IMR-90 (cell line): ENCODE data around the gene LZIC. TPM values are rescaled to one million over a fixed set of nuclear protein-coding genes. Genes with fewer than 3 reads are reported as not detected.

Experiments used
- ATAC-seq: fragments of 200-7000 bp; cut with Tn5 transposase; 2 replicates; pipeline ENCODE4 v1.9.1; 2020; ENCODE audit warnings: low read depth, mild to moderate bottlenecking, moderate library complexity
- BruUV-seq: library from RNA; stranded (reverse); fragments of 400-500 nt; replicated peaks from 2 replicates; lab custom pipeline; 2021; lab: Mats Ljungman, UMichigan
- CTCF ChIA-PET: fragments of 300-600 bp; formaldehyde crosslinking; extraction: SDS; loops from one replicate; lab custom pipeline; 2021; ENCODE audit warnings: antibody characterized with exemption; lab: Yijun Ruan, JAX
- POLR2A ChIA-PET: fragments of 300-600 bp; sonication (Branson Sonifier 250); formaldehyde crosslinking; loops from one replicate; lab custom pipeline; 2022; ENCODE audit warnings: antibody characterized with exemption; ENCODE audit not compliant: unreplicated experiment; lab: Charles Lee
- DNase-seq: peaks from one replicate; pipeline ENCODE4 v3.0.0; 2013
- H2AFZ ChIP-seq: replicated peaks from 2 replicates; pipeline ENCODE3; 2013; ENCODE audit warnings: low read length, mild to moderate bottlenecking; ENCODE audit not compliant: poor library complexity
- H2AK5ac ChIP-seq: 2 replicates; pipeline ENCODE4 v1.6.1; 2013; ENCODE audit warnings: low read depth, low read length, inconsistent platforms
- H2AK9ac ChIP-seq: replicated peaks from 2 replicates; pipeline ENCODE3; 2013; ENCODE audit warnings: mild to moderate bottlenecking, low read depth, low read length, moderate library complexity; ENCODE audit not compliant: poor library complexity
- H2BK120ac ChIP-seq: 2 replicates; pipeline ENCODE4 v1.6.1; 2013; ENCODE audit warnings: low read depth, low read length, inconsistent platforms
- H2BK15ac ChIP-seq: 3 replicates; pipeline ENCODE4 v1.6.1; 2013; ENCODE audit warnings: low read depth, low read length, inconsistent platforms
- H2BK20ac ChIP-seq: 2 replicates; pipeline ENCODE4 v1.6.1; 2013; ENCODE audit warnings: low read depth, mild to moderate bottlenecking, inconsistent platforms, low read length, moderate library complexity
- H2BK5ac ChIP-seq: 2 replicates; pipeline ENCODE4 v1.6.1; 2013; ENCODE audit warnings: mild to moderate bottlenecking, low read depth, low read length, inconsistent platforms; ENCODE audit not compliant: poor library complexity, severe bottlenecking
- H3K14ac ChIP-seq: replicated peaks from 2 replicates; pipeline ENCODE4 v1.6.1; 2013; ENCODE audit warnings: low read depth, low read length, inconsistent platforms
- H3K18ac ChIP-seq: 2 replicates; pipeline ENCODE4 v1.6.1; 2013; ENCODE audit warnings: low read depth, low read length, control low read depth
- H3K23ac ChIP-seq: 2 replicates; pipeline ENCODE4 v1.6.1; 2013; ENCODE audit warnings: low read depth, low read length, inconsistent platforms
- H3K27ac ChIP-seq: 2 replicates; pipeline ENCODE4 v1.5.1; 2013; ENCODE audit warnings: mild to moderate bottlenecking, control low read depth, low read length; ENCODE audit not compliant: insufficient read depth
- H3K27me3 ChIP-seq: 2 replicates; pipeline ENCODE4 v1.6.1; 2013; ENCODE audit warnings: low read length; ENCODE audit not compliant: control insufficient read depth, insufficient read depth
- H3K36me3 ChIP-seq: 2 replicates; pipeline ENCODE4 v1.6.1; 2013; ENCODE audit warnings: low read length, mixed read lengths; ENCODE audit not compliant: control insufficient read depth, insufficient read depth
- H3K4ac ChIP-seq: 2 replicates; pipeline ENCODE4 v1.6.1; 2013; ENCODE audit warnings: low read depth, low read length, inconsistent platforms
- H3K4me1 ChIP-seq: 2 replicates; pipeline ENCODE4 v1.6.1; 2013; ENCODE audit warnings: low read length, mixed read lengths; ENCODE audit not compliant: control insufficient read depth, insufficient read depth
- H3K4me2 ChIP-seq: 2 replicates; pipeline ENCODE4 v1.6.1; 2013; ENCODE audit warnings: low read depth, mild to moderate bottlenecking, control low read depth, low read length, moderate library complexity
- H3K4me3 ChIP-seq: 2 replicates; pipeline ENCODE4 v1.5.1; 2013; ENCODE audit warnings: low read depth, mild to moderate bottlenecking, control low read depth, low read length, moderate library complexity; ENCODE audit not compliant: insufficient read depth
- H3K56ac ChIP-seq: 2 replicates; pipeline ENCODE4 v1.6.1; 2013; ENCODE audit warnings: low read length, inconsistent platforms; ENCODE audit not compliant: insufficient read depth; ENCODE audit errors: extremely low read depth
- H3K79me1 ChIP-seq, 2 experiments: 2 replicates each; pipeline ENCODE4 v1.6.1; 2013; ENCODE audit warnings: low read length in 2 of 2, inconsistent platforms in 1 of 2, low read depth in 1 of 2
- H3K9ac ChIP-seq: 2 replicates; pipeline ENCODE4 v1.6.1; 2013; ENCODE audit warnings: low read depth, low read length, control low read depth
- H3K9me1 ChIP-seq: 2 replicates; pipeline ENCODE4 v1.6.1; 2013; ENCODE audit warnings: low read length, inconsistent platforms; ENCODE audit not compliant: insufficient read depth
- H3K9me3 ChIP-seq: 2 replicates; pipeline ENCODE4 v1.6.1; 2013; ENCODE audit warnings: low read length; ENCODE audit not compliant: control insufficient read depth, insufficient read depth
- H4K20me1 ChIP-seq: 2 replicates; pipeline ENCODE4 v1.6.1; 2013; ENCODE audit warnings: low read length, inconsistent platforms; ENCODE audit not compliant: insufficient read depth
- H4K5ac ChIP-seq: 2 replicates; pipeline ENCODE4 v1.6.1; 2013; ENCODE audit warnings: mild to moderate bottlenecking, low read depth, low read length, control low read depth
- H4K8ac ChIP-seq, 2 experiments: 2 replicates each; pipeline ENCODE4 v1.6.1; 2013; ENCODE audit warnings: low read depth in 2 of 2, low read length in 2 of 2, control low read depth in 1 of 2, inconsistent platforms in 1 of 2
- H4K91ac ChIP-seq: 2 replicates; pipeline ENCODE4 v1.6.1; 2013; ENCODE audit warnings: low read depth, low read length, inconsistent platforms; ENCODE audit not compliant: insufficient read depth
- BHLHE40 ChIP-seq: fragments of 150-350 bp; IDR thresholded peaks from 2 replicates; pipeline ENCODE4 v1.6.1; 2016; ENCODE audit warnings: mild to moderate bottlenecking, low read depth, low read length
- CEBPB ChIP-seq: IDR thresholded peaks from 2 replicates; pipeline ENCODE4 v1.6.1; 2012; ENCODE audit warnings: low read depth, low read length, improper control_type of control experiment
- CHD1 ChIP-seq: IDR thresholded peaks from 2 replicates; pipeline ENCODE4 v1.6.1; 2012; ENCODE audit warnings: low read depth, low read length, improper control_type of control experiment
- FOS ChIP-seq: fragments of 150-350 bp; IDR thresholded peaks from 2 replicates; pipeline ENCODE4 v1.6.1; 2016; ENCODE audit warnings: low read depth, low read length
- MAFK ChIP-seq: IDR thresholded peaks from 2 replicates; pipeline ENCODE4 v1.6.1; 2012; ENCODE audit warnings: low read depth, low read length, improper control_type of control experiment
- MAZ ChIP-seq: IDR thresholded peaks from 2 replicates; pipeline ENCODE4 v1.6.1; 2012; ENCODE audit warnings: low read depth, mild to moderate bottlenecking, low read length, improper control_type of control experiment, moderate library complexity, borderline replicate concordance
- NFE2L2 ChIP-seq: fragments of 150-350 bp; IDR thresholded peaks from 2 replicates; pipeline ENCODE4 v1.6.1; 2016; ENCODE audit warnings: low read depth, mild to moderate bottlenecking, low read length
- POLR2A ChIP-seq: IDR thresholded peaks from 2 replicates; pipeline ENCODE4 v1.6.1; 2012; ENCODE audit warnings: mild to moderate bottlenecking, low read depth, low read length
- RAD21 ChIP-seq: IDR thresholded peaks from 2 replicates; pipeline ENCODE4 v1.6.1; 2012; ENCODE audit warnings: low read length, improper control_type of control experiment
- RCOR1 ChIP-seq: IDR thresholded peaks from 2 replicates; pipeline ENCODE4 v1.6.1; 2012; ENCODE audit warnings: mild to moderate bottlenecking, low read length, improper control_type of control experiment; ENCODE audit not compliant: insufficient replicate concordance
- RFX5 ChIP-seq: IDR thresholded peaks from 2 replicates; pipeline ENCODE4 v1.8.0; 2012; ENCODE audit warnings: low read depth, mild to moderate bottlenecking, low read length, moderate library complexity
- WGBS, 2 experiments: methylation state at CpG; one replicate each; pipeline versions ENCODE4 v1.1.5 to v1.1.7; 2013; ENCODE audit warnings: missing lambda C conversion rate in 2 of 2; ENCODE audit not compliant: insufficient read length in 1 of 2; ENCODE audit errors: extremely low coverage in 2 of 2; 5-methylcytosine and 5-hydroxymethylcytosine counted together
- dilution Hi-C: fragments of 300-500 bp; cut with HindIII; formaldehyde crosslinking; loops from one replicate; pipeline ENCODE4 v1.14.3; 2018; ENCODE audit warnings: low sequenced_read_pairs; ENCODE audit not compliant: unreplicated experiment
- in situ Hi-C: fragments of 300-500 bp; cut with MboI; formaldehyde crosslinking; loops from 3 replicates; pipeline ENCODE4 v1.14.3; 2019; ENCODE audit warnings: low sequenced_read_pairs, inconsistent platforms, mixed read lengths
- intact Hi-C: fragments of 100-400 bp; cut with micrococcal nuclease; formaldehyde crosslinking; loops from 2 replicates; pipeline ENCODE4 v1.10.0; 2022
- polyA plus RNA-seq, 3 experiments: library from polyadenylated mRNA; depleted of rRNA; stranded (reverse); fragments of >200 nt; gene quantifications; 2 replicates each; pipeline ENCODE4 v1.2.3, GENCODE V29; 2012; ENCODE audit warnings: low replicate concordance in 1 of 3
- total RNA-seq: library from RNA; depleted of rRNA; stranded (reverse); fragments of >200 nt; gene quantifications from 2 replicates; pipeline ENCODE4 v1.2.3, GENCODE V29; 2012
- TF ChIP-seq, protein P1 (sequence below): conservative IDR thresholded peaks from 2 replicates; pipeline ENCODE4 v1.5.1; 2012; ENCODE audit warnings: mild to moderate bottlenecking, low read depth, low read length, improper control_type of control experiment
- TF ChIP-seq, protein P2 (sequence below): fragments of 150-350 bp; IDR thresholded peaks from 2 replicates; pipeline ENCODE4 v1.6.1; 2016; ENCODE audit warnings: low read depth, mild to moderate bottlenecking, low read length, moderate library complexity, borderline replicate concordance

Gene LZIC
- total and polyA plus RNA-seq, 2 of the 4 experiments (the other 2 are of a cell fraction): 11.6 to 19.0 TPM

DNA sequence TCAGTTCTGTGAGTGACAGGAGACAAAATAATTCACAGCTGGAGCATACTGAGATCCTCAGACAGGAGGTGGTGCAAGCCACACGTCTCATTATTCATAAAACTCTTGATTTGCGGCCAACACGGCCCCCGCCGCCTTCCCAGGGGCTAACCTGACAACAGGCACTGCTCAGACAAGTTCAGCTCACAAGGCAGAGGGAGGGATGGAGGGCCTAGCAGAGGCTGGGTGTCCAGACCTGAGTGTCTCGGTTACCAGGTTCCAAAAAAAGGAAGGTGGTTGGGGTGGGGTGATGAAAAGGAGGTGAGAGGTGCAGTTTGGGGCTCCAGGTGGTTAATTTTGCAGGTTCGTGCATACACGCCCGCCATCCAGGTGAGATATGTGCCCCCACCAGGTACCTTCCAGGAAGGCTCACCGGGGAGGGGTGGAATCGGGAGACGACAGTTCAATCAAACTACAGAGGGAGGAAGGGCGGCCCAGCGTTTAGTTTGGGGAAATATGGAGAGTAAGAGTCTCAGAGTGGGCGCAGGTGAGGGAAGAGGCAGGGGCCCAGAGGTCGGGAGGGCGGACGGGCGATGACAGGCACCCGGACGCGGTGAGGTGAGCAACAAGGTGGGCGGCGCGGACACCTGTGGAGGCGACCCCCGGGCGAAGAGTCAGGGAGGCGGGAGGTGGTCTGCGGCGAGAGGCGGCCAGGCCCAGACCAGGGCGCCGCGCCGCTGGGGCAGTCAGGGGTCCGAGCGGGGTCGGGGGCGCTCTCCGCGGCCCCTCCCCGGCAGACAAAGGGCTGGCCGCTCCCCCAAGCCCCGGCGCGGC is 33.8 kb downstream of the LZIC start:
- TF ChIP-seq RCOR1 (no peak), POLR2A (no peak), RFX5 (no peak), MAFK (no peak), FOS (no peak), CHD1 (no peak), CEBPB (no peak), BHLHE40 (no peak), RAD21 (no peak), MAZ (no peak), NFE2L2 (no peak)
- TF ChIP-seq, protein P1, sequence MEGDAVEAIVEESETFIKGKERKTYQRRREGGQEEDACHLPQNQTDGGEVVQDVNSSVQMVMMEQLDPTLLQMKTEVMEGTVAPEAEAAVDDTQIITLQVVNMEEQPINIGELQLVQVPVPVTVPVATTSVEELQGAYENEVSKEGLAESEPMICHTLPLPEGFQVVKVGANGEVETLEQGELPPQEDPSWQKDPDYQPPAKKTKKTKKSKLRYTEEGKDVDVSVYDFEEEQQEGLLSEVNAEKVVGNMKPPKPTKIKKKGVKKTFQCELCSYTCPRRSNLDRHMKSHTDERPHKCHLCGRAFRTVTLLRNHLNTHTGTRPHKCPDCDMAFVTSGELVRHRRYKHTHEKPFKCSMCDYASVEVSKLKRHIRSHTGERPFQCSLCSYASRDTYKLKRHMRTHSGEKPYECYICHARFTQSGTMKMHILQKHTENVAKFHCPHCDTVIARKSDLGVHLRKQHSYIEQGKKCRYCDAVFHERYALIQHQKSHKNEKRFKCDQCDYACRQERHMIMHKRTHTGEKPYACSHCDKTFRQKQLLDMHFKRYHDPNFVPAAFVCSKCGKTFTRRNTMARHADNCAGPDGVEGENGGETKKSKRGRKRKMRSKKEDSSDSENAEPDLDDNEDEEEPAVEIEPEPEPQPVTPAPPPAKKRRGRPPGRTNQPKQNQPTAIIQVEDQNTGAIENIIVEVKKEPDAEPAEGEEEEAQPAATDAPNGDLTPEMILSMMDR: no peak
- TF ChIP-seq, protein P2, sequence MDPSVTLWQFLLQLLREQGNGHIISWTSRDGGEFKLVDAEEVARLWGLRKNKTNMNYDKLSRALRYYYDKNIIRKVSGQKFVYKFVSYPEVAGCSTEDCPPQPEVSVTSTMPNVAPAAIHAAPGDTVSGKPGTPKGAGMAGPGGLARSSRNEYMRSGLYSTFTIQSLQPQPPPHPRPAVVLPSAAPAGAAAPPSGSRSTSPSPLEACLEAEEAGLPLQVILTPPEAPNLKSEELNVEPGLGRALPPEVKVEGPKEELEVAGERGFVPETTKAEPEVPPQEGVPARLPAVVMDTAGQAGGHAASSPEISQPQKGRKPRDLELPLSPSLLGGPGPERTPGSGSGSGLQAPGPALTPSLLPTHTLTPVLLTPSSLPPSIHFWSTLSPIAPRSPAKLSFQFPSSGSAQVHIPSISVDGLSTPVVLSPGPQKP: no peak
- CTCF ChIA-PET: interaction anchor here (1.0 kb wide), 1 partner anchor 17 kb away, joined by 4 read pairs; no protein-coding TSS in a partner anchor
- peak overlapping the region; percentile 63; the same call in 1 of the 2 replicates for H2AK5ac ChIP-seq

More for the DNA sequence above, 33.8 kb downstream of the LZIC start:
- peaks cover 8% of the 10 kb centered on the region for H3K4me1 ChIP-seq
- peaks cover 22 to 30% of the 10 kb centered on the region in 2 experiments for H3K79me1 ChIP-seq
- H3K4ac ChIP-seq: peak overlapping the region; percentile 41
- ATAC-seq: no peak
- H4K5ac ChIP-seq: no peak overlapping the region
- H2BK20ac ChIP-seq: no peak overlapping the region
- peak overlapping the region; percentile 74; the same call in 1 of the 2 replicates for H3K14ac ChIP-seq
- H4K91ac ChIP-seq: 0 out of 2 replicates have a peak overlapping the region, but pooled peaks have one; percentile 6
- no TSS peak for BruUV-seq
- H2BK15ac ChIP-seq: no peak overlapping the region
- H3K4me2 ChIP-seq: peak overlapping the region; percentile 98
- POLR2A ChIA-PET: no interaction called here
- no peaks in the 10 kb centered on the region; the same call in 1 of the 2 replicates for H4K20me1 ChIP-seq
- peak overlapping the region; percentile 92 for H3K4me3 ChIP-seq
- WGBS, 2 experiments: 5% methylated on average over 4 of the region's 47 CpGs; no CpG with 5 or more reads in 1 of the 2 experiments
- peak overlapping the region; percentile 51; the same call in 1 of the 2 replicates for H3K27ac ChIP-seq
- H3K56ac ChIP-seq: 0 out of 2 replicates have a peak overlapping the region, but pooled peaks have one; percentile 7
- no peaks in the 10 kb centered on the region for H3K36me3 ChIP-seq
- no peaks in the 10 kb centered on the region for H3K9me3 ChIP-seq
- peak overlapping the region; percentile 87 for H2AK9ac ChIP-seq
- H3K9ac ChIP-seq: peak overlapping the region; percentile 92
- in situ Hi-C loops (no loop called here), dilution Hi-C loops (no loop called here), intact Hi-C loops (loop anchor here (1.0 kb wide), 1 partner anchor 33 kb away; no protein-coding TSS in a partner anchor)
- no peak overlapping the region for H2BK5ac ChIP-seq
- H2BK120ac ChIP-seq: no peak overlapping the region
- H4K8ac ChIP-seq: peak overlapping the region; percentile 22 to 63; a peak in 1 of 4 replicates
- H3K27me3 ChIP-seq: no peaks in the 10 kb centered on the region
- DNase-seq: no peak
- H2AFZ ChIP-seq: peak overlapping the region; percentile 89
- no peak overlapping the region; the same call in 1 of the 2 replicates for H3K18ac ChIP-seq
- peak overlapping the region; percentile 66 for H3K23ac ChIP-seq
- H3K9me1 ChIP-seq: peaks cover 9% of the 10 kb centered on the region
